OCI-LY3 (cell line): ENCODE measurements around the gene CAPZB.

ENCODE experiments used
- H2AFZ ChIP-seq: fragments of 200-600, 300-600 bp; shearing (Covaris generic); 2 replicates; pipeline ENCODE4 v1.6.0; 2014; ENCODE audit warnings: antibody characterized with exemption, low read depth, low read length
- H3K27ac ChIP-seq: fragments of 200-600, 300-600 bp; sonication (generic); 2 replicates; pipeline ENCODE4 v1.5.1; 2014; ENCODE audit warnings: mild to moderate bottlenecking, low read length, moderate library complexity, mixed read lengths
- H3K27me3 ChIP-seq: fragments of 200-600, 300-600 bp; sonication (generic); 2 replicates; pipeline ENCODE4 v1.6.1; 2014; ENCODE audit warnings: low read depth, low read length, mixed read lengths
- H3K36me3 ChIP-seq: fragments of 200-600, 300-600 bp; sonication (generic); replicated peaks from 2 replicates; pipeline ENCODE3; 2014; ENCODE audit warnings: low read depth, low read length, mixed read lengths
- H3K4me1 ChIP-seq: fragments of 300-600, 200-600 bp; sonication (generic); 2 replicates; pipeline ENCODE4 v1.6.1; 2014; ENCODE audit warnings: low read length, mixed read lengths
- H3K4me2 ChIP-seq: fragments of 200-600, 300-600 bp; sonication (generic); 2 replicates; pipeline ENCODE4 v1.6.1; 2014; ENCODE audit warnings: low read length, mixed read lengths
- H3K4me3 ChIP-seq: fragments of 300-600, 200-600 bp; sonication (generic); 2 replicates; pipeline ENCODE4 v1.5.1; 2014; ENCODE audit warnings: antibody characterized with exemption, mild to moderate bottlenecking, low read length, moderate library complexity
- H3K79me2 ChIP-seq: fragments of 300-600, 200-600 bp; shearing (Covaris generic); 2 replicates; pipeline ENCODE4 v1.6.1; 2014; ENCODE audit warnings: mild to moderate bottlenecking, low read length, mixed read lengths
- H3K9ac ChIP-seq: fragments of 300-600, 200-600 bp; shearing (Covaris generic); 2 replicates; pipeline ENCODE4 v1.6.0; 2014; ENCODE audit warnings: mild to moderate bottlenecking, low read length, moderate library complexity
- H3K9me3 ChIP-seq: fragments of 200-600, 300-600 bp; shearing (Covaris generic); 2 replicates; pipeline ENCODE4 v1.6.1; 2014; ENCODE audit warnings: low read length, mixed read lengths; ENCODE audit not compliant: insufficient read depth
- H4K20me1 ChIP-seq: fragments of 200-600, 300-600 bp; sonication (generic); 2 replicates; pipeline ENCODE4 v1.6.1; 2016; ENCODE audit warnings: low read length, mixed read lengths; ENCODE audit not compliant: insufficient read depth
- EZH2phosphoT487 ChIP-seq: fragments of 200-600 bp; shearing (Covaris generic); IDR thresholded peaks from 2 replicates; pipeline ENCODE4 v1.6.1; 2018; ENCODE audit warnings: antibody characterized with exemption, mixed run types, low read depth
- TF ChIP-seq, protein P1 (sequence below): fragments of 200-600, 300-600 bp; sonication (generic); IDR thresholded peaks from 2 replicates; pipeline ENCODE4 v1.5.1; 2014; ENCODE audit warnings: antibody characterized with exemption, low read length, low read depth

CAPZB gene

DNA sequence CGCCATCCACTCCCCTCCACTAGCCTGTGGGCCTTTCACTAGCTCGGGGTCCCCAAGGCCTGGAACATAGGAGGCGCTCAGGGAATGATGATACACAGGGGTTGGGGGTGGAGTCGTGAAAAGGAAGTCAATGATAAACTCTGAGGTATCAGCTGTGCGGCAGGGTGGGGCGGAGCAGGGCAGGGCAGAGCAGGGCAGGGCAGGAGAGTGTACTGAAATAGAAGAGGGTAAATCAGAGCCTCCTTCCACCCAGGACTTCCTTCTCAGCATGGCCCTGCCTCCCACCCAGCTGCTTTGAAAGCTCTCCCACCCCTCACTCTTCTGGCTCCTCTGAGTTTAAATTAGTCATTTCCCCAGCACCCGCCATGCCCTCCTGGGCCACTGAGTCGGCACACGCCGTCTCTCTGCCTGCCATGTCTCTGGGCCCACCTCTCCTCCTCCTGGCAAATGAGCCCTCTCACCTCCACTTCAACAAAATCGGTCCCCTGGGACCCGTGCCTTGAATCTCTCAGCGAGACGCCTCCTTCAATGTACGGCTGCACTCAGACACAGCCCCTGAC, 16.9 kb downstream of the CAPZB start:
- H3K4me1 ChIP-seq = peaks cover 18% of the 10 kb centered on the region
- H4K20me1 ChIP-seq = peaks cover 62% of the 10 kb centered on the region
- TF ChIP-seq, protein P1, sequence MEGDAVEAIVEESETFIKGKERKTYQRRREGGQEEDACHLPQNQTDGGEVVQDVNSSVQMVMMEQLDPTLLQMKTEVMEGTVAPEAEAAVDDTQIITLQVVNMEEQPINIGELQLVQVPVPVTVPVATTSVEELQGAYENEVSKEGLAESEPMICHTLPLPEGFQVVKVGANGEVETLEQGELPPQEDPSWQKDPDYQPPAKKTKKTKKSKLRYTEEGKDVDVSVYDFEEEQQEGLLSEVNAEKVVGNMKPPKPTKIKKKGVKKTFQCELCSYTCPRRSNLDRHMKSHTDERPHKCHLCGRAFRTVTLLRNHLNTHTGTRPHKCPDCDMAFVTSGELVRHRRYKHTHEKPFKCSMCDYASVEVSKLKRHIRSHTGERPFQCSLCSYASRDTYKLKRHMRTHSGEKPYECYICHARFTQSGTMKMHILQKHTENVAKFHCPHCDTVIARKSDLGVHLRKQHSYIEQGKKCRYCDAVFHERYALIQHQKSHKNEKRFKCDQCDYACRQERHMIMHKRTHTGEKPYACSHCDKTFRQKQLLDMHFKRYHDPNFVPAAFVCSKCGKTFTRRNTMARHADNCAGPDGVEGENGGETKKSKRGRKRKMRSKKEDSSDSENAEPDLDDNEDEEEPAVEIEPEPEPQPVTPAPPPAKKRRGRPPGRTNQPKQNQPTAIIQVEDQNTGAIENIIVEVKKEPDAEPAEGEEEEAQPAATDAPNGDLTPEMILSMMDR = no peak
- no peak for TF ChIP-seq EZH2phosphoT487
- no peak overlapping the region for H3K27ac ChIP-seq
- peaks cover 77% of the 10 kb centered on the region for H3K79me2 ChIP-seq
- no peak overlapping the region for H3K9ac ChIP-seq
- H3K4me2 ChIP-seq = peak overlapping the region; percentile 55; the same call in 1 of the 2 replicates
- H3K4me3 ChIP-seq = no peak overlapping the region
- no peak overlapping the region for H2AFZ ChIP-seq
- H3K9me3 ChIP-seq = no peaks in the 10 kb centered on the region
- H3K36me3 ChIP-seq = peaks cover 3% of the 10 kb centered on the region
- no peaks in the 10 kb centered on the region for H3K27me3 ChIP-seq

DNA sequence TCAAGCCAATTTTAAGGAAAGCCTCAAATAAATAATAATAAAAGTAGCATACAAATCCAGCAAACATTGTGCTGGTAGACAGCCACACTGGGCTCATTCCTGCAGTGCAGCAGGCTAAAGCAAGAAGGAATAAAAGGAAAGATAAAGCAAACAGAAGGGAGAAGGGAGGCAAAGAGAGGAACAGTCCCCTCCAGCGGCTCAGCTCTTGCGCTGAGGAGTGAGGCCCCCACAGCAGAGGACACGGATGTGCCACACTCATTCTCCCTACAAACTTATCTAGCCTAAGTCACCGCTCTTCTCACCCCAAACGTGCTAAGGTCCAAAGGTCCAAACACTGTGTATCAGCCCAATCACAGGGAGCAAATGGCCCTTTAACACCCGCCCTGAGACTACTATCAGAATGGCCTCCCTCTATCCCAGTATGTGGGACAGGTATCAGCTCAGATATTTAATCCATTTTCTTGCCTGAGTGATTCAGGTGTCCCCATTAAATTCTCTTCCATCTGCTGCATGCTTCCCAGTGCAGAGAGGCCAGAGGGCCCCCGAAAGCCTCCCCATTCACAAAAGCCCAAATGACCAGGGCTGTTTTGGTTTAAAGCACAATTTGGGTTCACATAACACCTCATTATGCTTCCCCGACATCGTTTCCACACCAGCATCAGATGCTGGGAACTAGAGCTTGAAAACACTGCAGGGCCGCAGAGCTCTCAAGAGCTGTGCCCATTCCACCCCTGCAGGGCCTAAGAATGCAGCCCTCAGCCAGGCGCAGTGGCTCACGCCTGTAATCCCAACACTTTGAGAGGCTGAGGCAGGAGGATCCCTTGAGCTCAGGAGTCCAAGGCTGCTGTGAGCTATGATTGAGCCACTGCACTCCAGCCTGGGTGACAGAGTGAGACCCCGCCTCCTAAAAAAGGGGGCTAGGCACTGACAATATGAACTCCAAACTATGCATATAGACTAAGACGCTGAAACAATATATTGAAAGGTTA, 17.8 kb downstream of the CAPZB start:
- H2AFZ ChIP-seq = no peak overlapping the region
- no peak overlapping the region for H3K27ac ChIP-seq
- H3K4me3 ChIP-seq = no peak overlapping the region
- peaks cover 72% of the 10 kb centered on the region for H4K20me1 ChIP-seq
- no peak for TF ChIP-seq EZH2phosphoT487
- TF ChIP-seq, protein P1 = no peak
- H3K4me2 ChIP-seq = no peak overlapping the region
- no peaks in the 10 kb centered on the region for H3K27me3 ChIP-seq
- H3K9me3 ChIP-seq = no peaks in the 10 kb centered on the region
- H3K79me2 ChIP-seq = peaks cover 81% of the 10 kb centered on the region
- peaks cover 3% of the 10 kb centered on the region for H3K36me3 ChIP-seq
- H3K4me1 ChIP-seq = peaks cover 18% of the 10 kb centered on the region
- H3K9ac ChIP-seq = no peak overlapping the region

DNA sequence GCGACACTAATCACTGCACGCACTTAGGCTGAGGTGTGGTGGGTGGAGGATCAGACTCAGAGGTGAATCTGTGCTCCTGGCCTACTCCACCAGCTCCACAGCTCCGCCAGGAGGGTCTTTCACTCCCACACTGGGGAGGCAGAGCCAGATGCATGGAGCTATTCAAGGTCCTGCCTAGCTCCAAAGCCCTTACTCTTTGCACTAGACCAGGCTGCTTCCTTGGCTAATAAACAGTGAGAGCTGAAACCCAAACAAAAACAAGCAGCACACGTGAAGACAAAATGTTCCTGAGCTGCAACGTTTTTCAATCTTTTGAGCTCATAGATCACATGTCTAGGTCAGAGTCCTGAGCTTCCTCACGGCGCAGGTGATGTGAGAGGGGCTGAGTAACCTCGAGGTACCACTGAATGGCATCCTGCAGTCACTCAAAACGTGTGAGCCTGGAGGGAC, 19.2 kb downstream of the CAPZB start:
- H3K79me2 ChIP-seq = peaks cover 75% of the 10 kb centered on the region
- TF ChIP-seq, protein P1 = no peak
- no peak for TF ChIP-seq EZH2phosphoT487
- H3K4me1 ChIP-seq = peaks cover 18% of the 10 kb centered on the region
- H3K27ac ChIP-seq = no peak overlapping the region
- H3K36me3 ChIP-seq = peaks cover 3% of the 10 kb centered on the region
- H3K9me3 ChIP-seq = no peaks in the 10 kb centered on the region
- peaks cover 74% of the 10 kb centered on the region for H4K20me1 ChIP-seq
- no peak overlapping the region for H3K9ac ChIP-seq
- no peak overlapping the region for H2AFZ ChIP-seq
- no peaks in the 10 kb centered on the region for H3K27me3 ChIP-seq
- no peak overlapping the region for H3K4me3 ChIP-seq
- no peak overlapping the region for H3K4me2 ChIP-seq

DNA sequence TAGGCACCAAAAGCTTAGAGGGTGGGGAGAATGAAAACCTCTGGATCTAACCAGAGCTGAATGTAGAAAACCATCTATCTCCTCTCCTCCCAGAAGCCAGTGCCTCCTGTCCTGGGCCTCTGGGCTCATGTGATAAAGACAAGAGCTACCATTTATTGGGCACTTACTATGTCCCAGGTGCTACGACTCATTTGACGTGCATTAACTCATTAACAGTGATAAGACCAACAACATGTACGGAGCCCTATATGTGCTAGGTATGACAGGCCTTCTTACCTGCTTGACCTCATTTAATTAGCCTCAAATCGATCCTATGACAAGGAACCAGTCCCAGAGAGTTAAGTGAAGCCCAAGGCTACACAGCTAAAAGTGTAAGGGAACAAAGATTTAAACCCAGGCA, 19.7 kb downstream of the CAPZB start:
- H3K36me3 ChIP-seq = peaks cover 3% of the 10 kb centered on the region
- H3K4me2 ChIP-seq = no peak overlapping the region
- H3K9me3 ChIP-seq = no peaks in the 10 kb centered on the region
- TF ChIP-seq, protein P1 = no peak
- no peak for TF ChIP-seq EZH2phosphoT487
- no peaks in the 10 kb centered on the region for H3K27me3 ChIP-seq
- no peak overlapping the region for H2AFZ ChIP-seq
- peaks cover 77% of the 10 kb centered on the region for H4K20me1 ChIP-seq
- H3K9ac ChIP-seq = no peak overlapping the region
- H3K79me2 ChIP-seq = peaks cover 74% of the 10 kb centered on the region
- H3K4me3 ChIP-seq = no peak overlapping the region
- H3K4me1 ChIP-seq = peaks cover 18% of the 10 kb centered on the region
- H3K27ac ChIP-seq = no peak overlapping the region
